Prostate gland (tissue), 2 donors: ENCODE measurements around the gene RAB40C. TPM values are rescaled to one million over a fixed set of nuclear protein-coding genes. Genes with fewer than 3 reads are reported as not detected.

Experiments used
- DNase-seq: peaks from one replicate; pipeline ENCODE4 v3.0.0-alpha.2; 2019; ENCODE audit warnings: low spot score
- H3K27ac ChIP-seq, 2 donors: fragments of 200-600 bp; sonication (generic); 2 replicates each; pipeline ENCODE4 v1.5.1; 2017 to 2019
- H3K27me3 ChIP-seq: fragments of 200-600 bp; sonication (generic); replicated peaks from 2 replicates; pipeline ENCODE4 v1.5.1; 2019; ENCODE audit not compliant: insufficient read depth
- H3K36me3 ChIP-seq, 2 donors: fragments of 200-600 bp; sonication (generic); 1 replicate in 1 of 2; 2 replicates in 1 of 2; pipeline versions ENCODE4 v1.5.1 to v1.8.1; 2017 to 2019
- H3K4me1 ChIP-seq: fragments of 200-600 bp; sonication (generic); replicated peaks from 2 replicates; pipeline ENCODE4 v1.5.1; 2019
- H3K4me3 ChIP-seq, 2 donors: fragments of 200-600 bp; sonication (generic); 2 replicates each; pipeline ENCODE4 v1.5.1; 2017 to 2019
- H3K9me3 ChIP-seq: fragments of 200-600 bp; sonication (generic); 2 replicates; pipeline ENCODE4 v1.5.1; 2017
- CTCF ChIP-seq, 4 experiments: fragments of 200-600 bp in 2 of 4; fragments of 450-650 bp in 2 of 4; sonication (generic) in 2 of 4; IDR thresholded peaks; 1 replicate in 3 of 4; 2 replicates in 1 of 4; pipeline ENCODE4 v1.5.1; 2016 to 2019; ENCODE audit warnings: antibody characterized with exemption in 4 of 4, mild to moderate bottlenecking in 2 of 4, moderate library complexity in 2 of 4
- POLR2A ChIP-seq: fragments of 450-650 bp; IDR thresholded peaks from one replicate; pipeline ENCODE4 v1.6.1; 2016; ENCODE audit warnings: antibody characterized with exemption, mild to moderate bottlenecking
- POLR2AphosphoS5 ChIP-seq: sonication (generic); formaldehyde crosslinking; IDR thresholded peaks from one replicate; pipeline ENCODE4 v1.6.1; 2017; ENCODE audit warnings: antibody characterized with exemption
- WGBS: methylation state at CpG from one replicate; pipeline ENCODE4 v1.1.5; 2018; 5-methylcytosine and 5-hydroxymethylcytosine counted together
- intact Hi-C: fragments of 100-400 bp; cut with DNase I; formaldehyde crosslinking; loops from one replicate; pipeline ENCODE4 v1.14.2; 2022
- total RNA-seq, 2 donors: library from RNA; depleted of rRNA; stranded (reverse); fragments of >200 nt; gene quantifications; one replicate each; pipeline ENCODE4 v1.1.0, GENCODE V29; 2016

The RAB40C gene
- total RNA-seq, 2 donors from 2014 or later, result 41.8 to 68.0 TPM

- peak within 1 kb of the TSS; percentile 8 to 18 for H3K4me3 ChIP-seq
These were observed 85.4 kb downstream of the RAB40C start, which contains the start of gene RHBDL1 for GRCh38 chr16:674968-675883. TSS of gene RHBDL1 (plus strand) at chr16:675671. CDS start at chr16:675791, 120 bp downstream.

GRCh38 chr16:675884-676564 is 86.2 kb downstream of the RAB40C start:
- Histone ChIP-seq H3K4me3 (peak overlapping the region; percentile 8 to 18), H3K27ac (peak overlapping the region in 1 of 2 donors; percentile 33), H3K27me3 (no peaks in the 10 kb centered on the region), H3K4me1 (peaks cover 1% of the 10 kb centered on the region), H3K36me3 (peaks cover 14 to 27% of the 10 kb centered on the region in 2 donors), H3K9me3 (no peaks in the 10 kb centered on the region)
- intact Hi-C loops, result no loop called here
- DNase-seq, result no peak
- WGBS, result 34% methylated on average over 9 of the region's 25 CpGs
- TF ChIP-seq CTCF (IDR thresholded peaks at IDR 0.05), result no peak
- no peak for TF ChIP-seq POLR2A
- no peak for TF ChIP-seq POLR2AphosphoS5

More at GRCh38 chr16:674968-675883, 85.4 kb downstream of the RAB40C start, which contains the start of gene RHBDL1:
- peak within 1 kb of the TSS in 1 of 2 donors; percentile 33 for H3K27ac ChIP-seq
- TF ChIP-seq CTCF (IDR thresholded peaks at IDR 0.05), result no peak
- TF ChIP-seq POLR2A, result no peak
- no peak for TF ChIP-seq POLR2AphosphoS5
- H3K4me1 ChIP-seq, result no peaks in the 10 kb centered on the region
- peaks cover 17 to 35% of the 10 kb centered on the region in 2 donors for H3K36me3 ChIP-seq
- H3K9me3 ChIP-seq, result no peaks in the 10 kb centered on the region
- 13% methylated on average over 47 of the region's 73 CpGs for WGBS
- intact Hi-C loops, result no loop called here
- H3K27me3 ChIP-seq, result no peaks in the 10 kb centered on the region
- DNase-seq, result no peak

- peak overlapping the region in 1 of 2 donors; percentile 33 for H3K27ac ChIP-seq
- WGBS, result 50% methylated on average over 16 of the region's 21 CpGs
These were observed 86.7 kb downstream of the RAB40C start for GRCh38 chr16:676565-676902.

GRCh38 chr16:676913-677312 is 87.0 kb downstream of the RAB40C start:
- no peak for TF ChIP-seq CTCF (IDR thresholded peaks at IDR 0.05)
- TF ChIP-seq POLR2A, result peak; percentile 16
- peak; percentile 86 for TF ChIP-seq POLR2AphosphoS5
- Histone ChIP-seq H3K36me3 (peaks cover 12 to 21% of the 10 kb centered on the region in 2 donors), H3K27me3 (no peaks in the 10 kb centered on the region), H3K4me1 (peaks cover 9% of the 10 kb centered on the region), H3K9me3 (no peaks in the 10 kb centered on the region), H3K4me3 (no peak overlapping the region), H3K27ac (peak overlapping the region in 1 of 2 donors; percentile 33)
- 36% methylated on average over 15 of the region's 23 CpGs for WGBS
- intact Hi-C loops, result no loop called here
- DNase-seq, result peak; percentile 89

More at GRCh38 chr16:676565-676902, 86.7 kb downstream of the RAB40C start:
- intact Hi-C loops, result no loop called here
- DNase-seq, result no peak
- TF ChIP-seq POLR2AphosphoS5, result no peak
- no peak for TF ChIP-seq CTCF (IDR thresholded peaks at IDR 0.05)
- no peak for TF ChIP-seq POLR2A
- no peak overlapping the region for H3K4me3 ChIP-seq
- no peaks in the 10 kb centered on the region for H3K27me3 ChIP-seq
- peaks cover 14 to 22% of the 10 kb centered on the region in 2 donors for H3K36me3 ChIP-seq
- H3K9me3 ChIP-seq, result no peaks in the 10 kb centered on the region
- peaks cover 5% of the 10 kb centered on the region for H3K4me1 ChIP-seq
